Measurements from ENCODE around the gene MBNL1. TPM values are rescaled to one million over a fixed set of nuclear protein-coding genes. Genes with fewer than 3 reads are reported as not detected.

Gene MBNL1
- total and polyA plus RNA-seq, 2 of the 13 experiments (the other 11 are each of a cell fraction or from before 2014, with no cell fraction given), result 27.1 to 55.4 TPM

DNA sequence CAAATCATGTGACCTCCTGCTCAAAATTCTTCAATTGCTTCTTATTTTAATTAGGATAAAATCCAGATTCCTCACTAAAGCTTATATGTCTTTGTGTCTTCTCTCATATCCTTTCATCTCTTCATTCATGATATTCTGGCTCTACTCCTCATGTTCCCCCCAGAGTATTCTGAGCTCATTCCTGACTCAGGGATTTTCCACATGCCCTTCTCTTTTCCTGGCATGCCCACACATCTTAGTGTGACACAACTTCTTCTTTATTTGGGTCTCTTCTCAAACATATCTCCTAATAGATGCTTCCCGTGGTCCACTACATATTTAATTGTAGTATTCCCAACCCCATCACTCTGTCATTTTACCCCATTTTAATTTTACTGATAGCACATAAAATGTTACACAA is 15.2 kb upstream of the MBNL1 start:
- TF ChIP-seq, protein P1, sequence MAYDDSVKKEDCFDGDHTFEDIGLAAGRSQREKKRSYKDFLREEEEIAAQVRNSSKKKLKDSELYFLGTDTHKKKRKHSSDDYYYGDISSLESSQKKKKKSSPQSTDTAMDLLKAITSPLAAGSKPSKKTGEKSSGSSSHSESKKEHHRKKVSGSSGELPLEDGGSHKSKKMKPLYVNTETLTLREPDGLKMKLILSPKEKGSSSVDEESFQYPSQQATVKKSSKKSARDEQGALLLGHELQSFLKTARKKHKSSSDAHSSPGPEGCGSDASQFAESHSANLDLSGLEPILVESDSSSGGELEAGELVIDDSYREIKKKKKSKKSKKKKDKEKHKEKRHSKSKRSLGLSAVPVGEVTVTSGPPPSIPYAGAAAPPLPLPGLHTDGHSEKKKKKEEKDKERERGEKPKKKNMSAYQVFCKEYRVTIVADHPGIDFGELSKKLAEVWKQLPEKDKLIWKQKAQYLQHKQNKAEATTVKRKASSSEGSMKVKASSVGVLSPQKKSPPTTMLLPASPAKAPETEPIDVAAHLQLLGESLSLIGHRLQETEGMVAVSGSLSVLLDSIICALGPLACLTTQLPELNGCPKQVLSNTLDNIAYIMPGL (CRISPR knock-in tag; IDR thresholded peaks at IDR 0.05; ENCODE audit: borderline replicate concordance in 1 of 2, low read depth in 1 of 2), result no peak
- TF ChIP-seq, protein P2, sequence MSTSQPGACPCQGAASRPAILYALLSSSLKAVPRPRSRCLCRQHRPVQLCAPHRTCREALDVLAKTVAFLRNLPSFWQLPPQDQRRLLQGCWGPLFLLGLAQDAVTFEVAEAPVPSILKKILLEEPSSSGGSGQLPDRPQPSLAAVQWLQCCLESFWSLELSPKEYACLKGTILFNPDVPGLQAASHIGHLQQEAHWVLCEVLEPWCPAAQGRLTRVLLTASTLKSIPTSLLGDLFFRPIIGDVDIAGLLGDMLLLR (CRISPR knock-in tag; IDR thresholded peaks at IDR 0.05), result no peak
- no peak for TF ChIP-seq TARDBP (CRISPR knock-in tag; IDR thresholded peaks at IDR 0.05)
- TF ChIP-seq ZNF292 (CRISPR knock-in tag; IDR thresholded peaks at IDR 0.05; ENCODE audit: borderline replicate concordance, low read depth), result no peak
- TF ChIP-seq ZNF556 (CRISPR knock-in tag; IDR thresholded peaks at IDR 0.05; ENCODE audit: borderline replicate concordance), result no peak
- TF ChIP-seq, protein P3, sequence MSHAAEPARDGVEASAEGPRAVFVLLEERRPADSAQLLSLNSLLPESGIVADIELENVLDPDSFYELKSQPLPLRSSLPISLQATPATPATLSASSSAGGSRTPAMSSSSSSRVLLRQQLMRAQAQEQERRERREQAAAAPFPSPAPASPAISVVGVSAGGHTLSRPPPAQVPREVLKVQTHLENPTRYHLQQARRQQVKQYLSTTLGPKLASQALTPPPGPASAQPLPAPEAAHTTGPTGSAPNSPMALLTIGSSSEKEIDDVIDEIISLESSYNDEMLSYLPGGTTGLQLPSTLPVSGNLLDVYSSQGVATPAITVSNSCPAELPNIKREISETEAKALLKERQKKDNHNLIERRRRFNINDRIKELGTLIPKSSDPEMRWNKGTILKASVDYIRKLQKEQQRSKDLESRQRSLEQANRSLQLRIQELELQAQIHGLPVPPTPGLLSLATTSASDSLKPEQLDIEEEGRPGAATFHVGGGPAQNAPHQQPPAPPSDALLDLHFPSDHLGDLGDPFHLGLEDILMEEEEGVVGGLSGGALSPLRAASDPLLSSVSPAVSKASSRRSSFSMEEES (CRISPR knock-in tag; IDR thresholded peaks at IDR 0.05), result no peak
- no peak for TF ChIP-seq TAF1 (CRISPR knock-in tag; IDR thresholded peaks at IDR 0.05)
- TF ChIP-seq CREM (IDR thresholded peaks at IDR 0.05), result no peak
- TF ChIP-seq CREM (CRISPR knock-in tag; IDR thresholded peaks at IDR 0.05), result no peak
- no peak for TF ChIP-seq ZNF777 (CRISPR knock-in tag; IDR thresholded peaks at IDR 0.05)
- TF ChIP-seq RELA (CRISPR knock-in tag; IDR thresholded peaks at IDR 0.05), result no peak
- no peak for TF ChIP-seq CHD4 (IDR thresholded peaks at IDR 0.05; ENCODE audit: borderline replicate concordance, low read length)
- no peak for TF ChIP-seq CBFB (CRISPR knock-in tag; IDR thresholded peaks at IDR 0.05)
- no peak for TF ChIP-seq MXD4 (CRISPR knock-in tag; IDR thresholded peaks at IDR 0.05)
- TF ChIP-seq, protein P4, sequence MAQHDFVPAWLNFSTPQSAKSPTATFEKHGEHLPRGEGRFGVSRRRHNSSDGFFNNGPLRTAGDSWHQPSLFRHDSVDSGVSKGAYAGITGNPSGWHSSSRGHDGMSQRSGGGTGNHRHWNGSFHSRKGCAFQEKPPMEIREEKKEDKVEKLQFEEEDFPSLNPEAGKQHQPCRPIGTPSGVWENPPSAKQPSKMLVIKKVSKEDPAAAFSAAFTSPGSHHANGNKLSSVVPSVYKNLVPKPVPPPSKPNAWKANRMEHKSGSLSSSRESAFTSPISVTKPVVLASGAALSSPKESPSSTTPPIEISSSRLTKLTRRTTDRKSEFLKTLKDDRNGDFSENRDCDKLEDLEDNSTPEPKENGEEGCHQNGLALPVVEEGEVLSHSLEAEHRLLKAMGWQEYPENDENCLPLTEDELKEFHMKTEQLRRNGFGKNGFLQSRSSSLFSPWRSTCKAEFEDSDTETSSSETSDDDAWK (CRISPR knock-in tag; IDR thresholded peaks at IDR 0.05), result no peak
- no peak for TF ChIP-seq ZNF792 (CRISPR knock-in tag; IDR thresholded peaks at IDR 0.05)
- no peak for TF ChIP-seq ZNF841 (CRISPR knock-in tag; IDR thresholded peaks at IDR 0.05; ENCODE audit: borderline replicate concordance)
- H4K20me1 ChIP-seq (ENCODE audit: insufficient read depth, low read length), result no peaks in the 10 kb centered on the region
- no peak for FAIRE-seq
- no peaks in the 10 kb centered on the region for H3K27me3 ChIP-seq (ENCODE audit: control insufficient read depth in 1 of 2, insufficient read depth in 2 of 2, low read length in 2 of 2)
- in situ Hi-C loops (cut with HindIII; ENCODE audit: extremely low pct_ligation_motif_present, low pct_unique_long_range_greater_than_20kb) (no loop called here), intact Hi-C loops (cut with micrococcal nuclease; ENCODE audit: unreplicated experiment) (no loop called here)
- H3K9me3 ChIP-seq (ENCODE audit: low read length), result no peaks in the 10 kb centered on the region
- no peak overlapping the region for H2AFZ ChIP-seq (ENCODE audit: low read length)
- no peaks in the 10 kb centered on the region for H3K36me3 ChIP-seq (replicated peaks in 1 of 2; ENCODE audit: control insufficient read depth in 1 of 2, insufficient read depth in 2 of 2, low read length in 2 of 2)
- peaks cover 14% of the 10 kb centered on the region for H3K4me1 ChIP-seq (ENCODE audit: insufficient read depth, low read length)
- ChIA-PET POLR2A (no interaction called here), CTCF (ENCODE audit: low intra/inter-chr PET ratio, low total read pairs) (no interaction called here)
- H3K27ac ChIP-seq (ENCODE audit: extremely low read length, insufficient read depth, low read length), result no peak overlapping the region
- no peak for DNase-seq (ENCODE audit: low spot score)
- H3K4me2 ChIP-seq (ENCODE audit: low read depth, low read length), result no peak overlapping the region
- H3K4me3 ChIP-seq (replicated peaks in 1 of 3; ENCODE audit: insufficient read depth in 1 of 3, low read depth in 2 of 3, low read length in 3 of 3), result no peak overlapping the region
- ATAC-seq, result no peak
- H3K79me2 ChIP-seq (ENCODE audit: insufficient read depth, low read length), result no peaks in the 10 kb centered on the region
- no TSS peak for BruUV-seq (replicated peaks)
- WGBS (ENCODE audit: low lambda C conversion rate), result 39% methylated on average over 1 of the region's 1 CpG
- H3K9ac ChIP-seq (ENCODE audit: insufficient read depth, low read depth, low read length), result no peak overlapping the region
